Stimulated activated CD4-positive, alpha-beta T cell treated with anti-CD3 and anti-CD28 coated beads, Interleukin-2, amount 100 ng/mL, for 48 hours (primary cell): ENCODE measurements around the gene CTSF.
"Not testable (repeated sequence)": the region's sequence is repeated elsewhere in the genome, so short reads cannot be mapped to it uniquely, and the experiment has no call there.

Source experiments
- DNase-seq, 2 donors: peaks; one replicate each; pipeline ENCODE4 v3.0.0-alpha.2; 2020

CTSF gene

GRCh38 chr11:66589315-66589714 is 20.9 kb upstream of the CTSF start:
- DNase-seq = not testable (repeated sequence)

GRCh38 chr11:66586136-66586535 is 17.7 kb upstream of the CTSF start:
- no peak for DNase-seq

GRCh38 chr11:66585447-66585846 is 17.0 kb upstream of the CTSF start:
- DNase-seq = not testable (repeated sequence)

GRCh38 chr11:66582565-66583147 is 14.2 kb upstream of the CTSF start:
- not testable (repeated sequence) for DNase-seq

- no peak for DNase-seq
These were observed 12.9 kb upstream of the CTSF start for GRCh38 chr11:66581261-66581660.

- no peak for DNase-seq
These were observed 12.4 kb upstream of the CTSF start for GRCh38 chr11:66580803-66581202.

- DNase-seq = peak; percentile 84 to 89
These were observed 10.7 kb upstream of the CTSF start for GRCh38 chr11:66579017-66579606.

GRCh38 chr11:66570850-66571180 is 2.4 kb upstream of the CTSF start:
- no peak for DNase-seq

- DNase-seq = no peak
These were observed 1.9 kb upstream of the CTSF start for GRCh38 chr11:66570079-66570849.

- no peak for DNase-seq
These were observed 670 bp upstream of the CTSF start for GRCh38 chr11:66569076-66569475.

GRCh38 chr11:66567787-66568123 is 651 bp downstream of the CTSF start:
- no peak for DNase-seq

GRCh38 chr11:66566221-66566620 is 2.2 kb downstream of the CTSF start:
- DNase-seq = no peak

- DNase-seq = no peak
These were observed 3.4 kb downstream of the CTSF start for GRCh38 chr11:66564984-66565383.

GRCh38 chr11:66564538-66564937 is 3.9 kb downstream of the CTSF start:
- no peak for DNase-seq

- no peak for DNase-seq
These were observed 4.6 kb downstream of the CTSF start for GRCh38 chr11:66563832-66564231.

GRCh38 chr11:66562907-66563583 is 5.4 kb downstream of the CTSF start:
- no peak for DNase-seq

GRCh38 chr11:66562275-66562674 is 6.1 kb downstream of the CTSF start:
- no peak for DNase-seq

GRCh38 chr11:66561975-66562248 is 6.5 kb downstream of the CTSF start:
- DNase-seq = no peak

GRCh38 chr11:66561178-66561974 is 7.0 kb downstream of the CTSF start:
- DNase-seq = no peak

GRCh38 chr11:66559866-66560676 is 8.3 kb downstream of the CTSF start:
- DNase-seq = no peak

- no peak for DNase-seq
These were observed 9.1 kb downstream of the CTSF start for GRCh38 chr11:66559142-66559865.
